H1 (cell line): ENCODE measurements around the gene ORC3. TPM values are rescaled to one million over a fixed set of nuclear protein-coding genes. Genes with fewer than 3 reads are reported as not detected.

Experiments
- GABPA ChIP-seq: IDR thresholded peaks from 2 replicates; pipeline ENCODE4 v1.6.1; 2011; ENCODE audit warnings: mild to moderate bottlenecking, low read length, moderate library complexity, borderline replicate concordance; ENCODE audit not compliant: insufficient read depth
- polyA plus RNA-seq, 7 experiments: library from polyadenylated mRNA; depleted of rRNA in 3 of 7; stranded (reverse) in 5 of 7; unstranded in 2 of 7; fragments of >200 nt in 5 of 7; fragments of 200-250 nt in 2 of 7; gene quantifications; 1 replicate in 5 of 7; 2 replicates in 1 of 7; 4 replicates in 1 of 7; pipeline versions ENCODE4 v1.2.1 to v1.2.3, GENCODE V29; 2011 to 2013; ENCODE audit warnings: missing spikeins in 2 of 7, mixed read lengths in 2 of 7
- total RNA-seq: library from RNA; stranded (reverse); fragmentation: NEBNext Ultra II Directional; extraction: Animal tissue kit (Norgen Biotek cat#: 25700); gene quantifications from 2 replicates; pipeline ENCODE4 v1.2.1, GENCODE V29; 2021

The ORC3 gene
- total and polyA plus RNA-seq, 2 of the 8 experiments (the other 6 are each of a cell fraction or from before 2014, with no cell fraction given): 35.9 to 60.9 TPM

- no peak for TF ChIP-seq GABPA
Measured at GRCh38 chr6:87558446-87558845, 31.5 kb upstream of the ORC3 start (continued).
